HCT116 (cell line): Measurements from ENCODE around the gene CFAP45. TPM values are rescaled to one million over a fixed set of nuclear protein-coding genes. Genes with fewer than 3 reads are reported as not detected.
A peak's percentile ranks its signal among the peaks of the same experiment; 100 is the strongest.

Experiments used
- ATAC-seq: fragments of 200-7000 bp; cut with Tn5 transposase; 2 replicates; pipeline ENCODE4 v1.9.1; 2020; ENCODE audit warnings: mild to moderate bottlenecking, moderate library complexity
- BruUV-seq: library from RNA; stranded (reverse); fragments of 400-500 nt; replicated peaks from 2 replicates; lab custom pipeline; 2021; lab: Mats Ljungman, UMichigan
- CTCF ChIA-PET: fragments of 300-600 bp; sonication (Branson Sonifier 250); formaldehyde crosslinking; loops from one replicate; lab custom pipeline; 2021; ENCODE audit warnings: antibody characterized with exemption; lab: Charles Lee
- POLR2A ChIA-PET: fragments of 300-600, 350-600 bp; sonication (Branson Sonifier 250); formaldehyde crosslinking; loops from one replicate; lab custom pipeline; 2021; ENCODE audit warnings: antibody characterized with exemption; lab: Charles Lee
- RAD21 ChIA-PET, 2 experiments: fragments of 300-600 bp; sonication (Branson Sonifier 250); formaldehyde crosslinking; loops; one replicate each; lab custom pipeline; 2023; ENCODE audit warnings: low total read pairs in 2 of 2; ENCODE audit not compliant: uncharacterized antibody in 2 of 2, unreplicated experiment in 2 of 2, low non-redundant PET in 1 of 2; lab: Charles Lee
- DNase-seq: peaks from one replicate; pipeline ENCODE4 v3.0.0-alpha.2; 2010; ENCODE audit warnings: low read depth, low spot score
- H2AFZ ChIP-seq: fragments of 200-600 bp; shearing (Covaris generic), sonication (generic); 2 replicates; pipeline ENCODE4 v1.6.1; 2017; ENCODE audit warnings: low read depth, mixed run types, mixed read lengths, antibody characterized with exemption, low read length; ENCODE audit not compliant: poor library complexity, severe bottlenecking
- H3K27ac ChIP-seq: 2 replicates; pipeline ENCODE4 v1.5.1; 2012; ENCODE audit warnings: low read depth, low read length
- H3K27me3 ChIP-seq: fragments of 200-600 bp; sonication (generic); 2 replicates; pipeline ENCODE4 v1.6.1; 2016; ENCODE audit warnings: mixed run types, low read length, mixed read lengths; ENCODE audit not compliant: insufficient read depth
- H3K36me3 ChIP-seq, 2 experiments: fragments of 200-500 bp in 1 of 2; fragments of 200-600 bp in 1 of 2; sonication (Bioruptor generic) in 1 of 2; sonication (generic) in 1 of 2; 2 replicates each; pipeline versions ENCODE4 v1.5.1 to v1.6.1; 2014 to 2016; ENCODE audit warnings: low read length in 2 of 2, inconsistent platforms in 1 of 2, mixed read lengths in 1 of 2, mixed run types in 1 of 2; ENCODE audit not compliant: insufficient read depth in 2 of 2, control insufficient read depth in 1 of 2
- H3K4me1 ChIP-seq, 2 experiments: fragments of 200-600 bp in 1 of 2; sonication (generic) in 1 of 2; 2 replicates each; pipeline versions ENCODE4 v1.5.1 to v1.6.1; 2012 to 2017; ENCODE audit warnings: low read length in 2 of 2, inconsistent platforms in 1 of 2, mild to moderate bottlenecking in 1 of 2, mixed read lengths in 1 of 2, mixed run types in 1 of 2, moderate library complexity in 1 of 2; ENCODE audit not compliant: insufficient read depth in 2 of 2, control insufficient read depth in 1 of 2
- H3K4me2 ChIP-seq: fragments of 200-600 bp; sonication (generic); 2 replicates; pipeline ENCODE4 v1.6.1; 2017; ENCODE audit warnings: mixed run types, low read length, mixed read lengths
- H3K4me3 ChIP-seq, 2 experiments: fragments of 200-600 bp in 1 of 2; sonication (generic) in 1 of 2; replicated peaks in 1 of 2; 2 replicates each; pipeline ENCODE4 v1.5.1; 2011 to 2016; ENCODE audit warnings: low read length in 2 of 2, control low read depth in 1 of 2, low read depth in 1 of 2, mild to moderate bottlenecking in 1 of 2, mixed read lengths in 1 of 2, mixed run types in 1 of 2
- H3K79me2 ChIP-seq: fragments of 200-600 bp; sonication (generic); 2 replicates; pipeline ENCODE4 v1.6.1; 2017; ENCODE audit warnings: mild to moderate bottlenecking, mixed run types, low read length, moderate library complexity, mixed read lengths; ENCODE audit not compliant: insufficient read depth
- H3K9ac ChIP-seq: fragments of 200-600 bp; sonication (generic); 2 replicates; pipeline ENCODE4 v1.6.1; 2016; ENCODE audit warnings: low read length, mixed read lengths
- H3K9me2 ChIP-seq: fragments of 200-600 bp; sonication (generic), shearing (Covaris generic); 2 replicates; pipeline ENCODE4 v1.6.1; 2017; ENCODE audit warnings: mixed run types, mild to moderate bottlenecking, moderate library complexity; ENCODE audit not compliant: insufficient read depth
- H3K9me3 ChIP-seq, 2 experiments: fragments of 200-500 bp in 1 of 2; fragments of 200-600 bp in 1 of 2; sonication (Bioruptor generic) in 1 of 2; sonication (generic) in 1 of 2; 2 replicates each; pipeline ENCODE4 v1.6.1; 2014 to 2017; ENCODE audit warnings: low read length in 2 of 2, mixed read lengths in 2 of 2, inconsistent platforms in 1 of 2, low read depth in 1 of 2, mild to moderate bottlenecking in 1 of 2, mixed run types in 1 of 2, moderate library complexity in 1 of 2; ENCODE audit not compliant: control insufficient read depth in 1 of 2, insufficient read depth in 1 of 2
- H4K20me1 ChIP-seq: fragments of 200-600 bp; sonication (generic), shearing (Covaris generic); 2 replicates; pipeline ENCODE4 v1.6.1; 2017; ENCODE audit warnings: mixed run types, mild to moderate bottlenecking, moderate library complexity; ENCODE audit not compliant: insufficient read depth
- CBX3 ChIP-seq: IDR thresholded peaks from 2 replicates; pipeline ENCODE4 v1.6.1; 2012; ENCODE audit warnings: low read depth
- CEBPB ChIP-seq: IDR thresholded peaks from 2 replicates; pipeline ENCODE4 v1.6.1; 2012; ENCODE audit warnings: low read depth
- CTCF ChIP-seq, 3 experiments: fragments of 200-600 bp in 1 of 3; sonication (generic) in 1 of 3; IDR thresholded peaks in 2 of 3; conservative IDR thresholded peaks in 1 of 3; 2 replicates each; pipeline ENCODE4 v1.5.1; 2012 to 2017; ENCODE audit warnings: low read depth in 2 of 3, low read length in 2 of 3, antibody characterized with exemption in 1 of 3, borderline replicate concordance in 1 of 3, control low read depth in 1 of 3, mild to moderate bottlenecking in 1 of 3, mixed read lengths in 1 of 3, mixed run types in 1 of 3, moderate library complexity in 1 of 3; ENCODE audit not compliant: insufficient read depth in 1 of 3
- RAD21 ChIP-seq: IDR thresholded peaks from 2 replicates; pipeline ENCODE4 v1.6.1; 2012; ENCODE audit warnings: low read depth, mild to moderate bottlenecking
- SP1 ChIP-seq: IDR thresholded peaks from 2 replicates; pipeline ENCODE4 v1.6.1; 2012; ENCODE audit warnings: low read depth
- SRF ChIP-seq: IDR thresholded peaks from 2 replicates; pipeline ENCODE4 v1.6.1; 2012; ENCODE audit warnings: low read depth
- ZBTB33 ChIP-seq: IDR thresholded peaks from 2 replicates; pipeline ENCODE4 v1.6.1; 2011; ENCODE audit warnings: mild to moderate bottlenecking, low read length, moderate library complexity; ENCODE audit not compliant: insufficient replicate concordance; ENCODE audit errors: extremely low read depth
- ZFX ChIP-seq: fragments of 450-650 bp; IDR thresholded peaks from 2 replicates; pipeline ENCODE4 v1.6.1; 2017
- intact Hi-C: fragments of 100-400 bp; cut with micrococcal nuclease; formaldehyde crosslinking; loops from 2 replicates; pipeline ENCODE4 v1.10.0; 2022
- total RNA-seq: library from RNA; stranded (reverse); gene quantifications from one replicate; pipeline ENCODE4 v1.2.1, GENCODE V29; 2021; ENCODE audit not compliant: unreplicated experiment
- TF ChIP-seq, protein P1 (sequence below): IDR thresholded peaks from 2 replicates; pipeline ENCODE4 v1.6.1; 2012; ENCODE audit warnings: low read depth

Gene CFAP45
- total RNA-seq, 1 experiment from 2014 or later: 0.59 TPM

DNA sequence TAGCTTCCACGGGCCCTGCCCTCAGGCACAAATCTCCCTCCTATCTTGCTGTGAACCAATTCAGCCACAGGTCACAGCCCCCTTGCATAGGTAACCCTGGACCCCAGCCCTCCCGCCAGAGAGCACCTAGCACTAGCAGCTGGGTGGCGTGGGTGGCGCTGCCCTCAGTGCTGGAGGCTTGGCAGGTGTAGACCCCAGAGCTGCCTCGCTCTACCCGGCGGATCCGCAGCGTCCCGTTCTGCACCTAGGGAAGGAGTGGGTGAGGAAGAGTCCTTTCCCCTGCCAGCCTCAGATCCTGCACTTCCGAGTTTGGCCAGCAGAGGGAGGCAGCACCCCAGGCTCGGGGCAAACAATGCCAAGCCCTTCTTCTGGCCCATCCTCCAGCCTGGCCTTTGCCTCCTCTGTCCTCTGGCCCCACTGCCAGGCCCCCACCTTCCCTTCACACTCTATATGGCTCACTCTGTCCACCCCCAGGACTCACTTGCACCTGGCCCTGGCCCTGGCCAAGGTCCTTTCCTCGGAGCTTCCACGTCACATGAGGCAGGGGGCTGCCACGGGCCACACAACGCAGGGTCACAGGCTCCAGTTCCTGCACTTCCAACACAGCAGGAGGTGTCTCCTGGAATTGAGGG, 36.4 kb upstream of the CFAP45 start:
- H2AFZ ChIP-seq: no peak overlapping the region
- peaks cover 3 to 15% of the 10 kb centered on the region in 2 experiments for H3K4me1 ChIP-seq
- no peaks in the 10 kb centered on the region for H3K27me3 ChIP-seq
- intact Hi-C loops: loop anchor here (1.0 to 2.0 kb wide), 2 partner anchors 70 to 142 kb away; no protein-coding TSS in a partner anchor
- no peaks in the 10 kb centered on the region for H3K9me2 ChIP-seq
- H3K9ac ChIP-seq: no peak overlapping the region
- DNase-seq: no peak
- no peak overlapping the region for H3K4me3 ChIP-seq
- H4K20me1 ChIP-seq: no peaks in the 10 kb centered on the region
- BruUV-seq: no TSS peak
- ChIA-PET CTCF (interaction anchor here (10.1 kb wide), 1 partner anchor 70 kb away, joined by 170 read pairs; no protein-coding TSS in a partner anchor), RAD21 (interaction anchor here in 1 of 2 experiments (1.9 kb wide), 1 partner anchor 71 kb away, joined by 5 read pairs; no protein-coding TSS in a partner anchor), POLR2A (no interaction called here)
- no peaks in the 10 kb centered on the region for H3K9me3 ChIP-seq
- TF ChIP-seq CTCF (IDR thresholded peaks at IDR 0.05 in 2 of 3, conservative IDR thresholded peaks at IDR 0.05 in 1 of 3; ENCODE audit: borderline replicate concordance in 1 of 3, insufficient read depth in 1 of 3, low read depth in 2 of 3, low read length in 2 of 3) (peak; percentile 84 to 96 (median 95)), RAD21 (peak; percentile 98), CEBPB (no peak)
- H3K27ac ChIP-seq: no peak overlapping the region
- H3K4me2 ChIP-seq: peak overlapping the region; percentile 18
- peaks cover 0 to 2% of the 10 kb centered on the region in 2 experiments; a peak in 1 of 4 replicates for H3K36me3 ChIP-seq
- no peaks in the 10 kb centered on the region for H3K79me2 ChIP-seq
- ATAC-seq: peak; percentile 95

DNA sequence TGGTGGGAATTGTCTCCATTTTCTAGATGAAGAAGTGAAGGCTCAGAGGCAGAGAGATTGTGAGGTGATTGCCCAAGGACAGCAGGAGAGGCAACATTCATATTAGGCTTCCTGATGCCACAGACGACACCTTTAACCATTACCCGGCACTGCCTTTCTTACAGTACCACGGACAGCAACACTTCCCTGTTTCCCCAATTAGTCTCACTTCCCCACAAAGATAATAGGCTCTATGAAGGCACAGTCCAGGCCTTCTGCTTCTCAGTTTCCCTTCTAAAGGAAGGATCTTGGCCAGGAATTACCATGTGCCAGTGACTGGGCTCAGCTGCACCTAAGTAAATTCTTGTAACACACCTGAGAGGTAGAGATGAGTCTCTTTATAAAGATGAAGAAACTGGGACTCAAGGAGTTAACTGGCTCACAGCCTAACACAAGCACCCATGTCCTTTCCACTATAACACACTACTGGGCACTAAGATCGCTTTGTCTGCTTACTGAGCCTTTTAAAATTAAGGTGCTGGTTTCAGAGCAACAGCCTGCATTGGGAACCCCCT, 35.8 kb upstream of the CFAP45 start:
- no peaks in the 10 kb centered on the region for H4K20me1 ChIP-seq
- peaks cover 3 to 15% of the 10 kb centered on the region in 2 experiments for H3K4me1 ChIP-seq
- H3K27ac ChIP-seq: no peak overlapping the region
- H3K4me2 ChIP-seq: 0 out of 2 replicates have a peak overlapping the region, but pooled peaks have one; percentile 18
- ChIA-PET CTCF (interaction anchor here (10.1 kb wide), 1 partner anchor 70 kb away, joined by 170 read pairs; no protein-coding TSS in a partner anchor), POLR2A (no interaction called here), RAD21 (interaction anchor here in 1 of 2 experiments (1.9 kb wide), 1 partner anchor 72 kb away, joined by 5 read pairs; no protein-coding TSS in a partner anchor)
- no peak overlapping the region for H3K9ac ChIP-seq
- no peak for ATAC-seq
- intact Hi-C loops: loop anchor here (1.0 to 2.0 kb wide), 2 partner anchors 71 to 143 kb away; no protein-coding TSS in a partner anchor
- H3K4me3 ChIP-seq: no peak overlapping the region
- no peak overlapping the region for H2AFZ ChIP-seq
- no peaks in the 10 kb centered on the region for H3K9me3 ChIP-seq
- no peaks in the 10 kb centered on the region for H3K27me3 ChIP-seq
- no peaks in the 10 kb centered on the region for H3K9me2 ChIP-seq
- H3K79me2 ChIP-seq: no peaks in the 10 kb centered on the region
- peaks cover 0 to 2% of the 10 kb centered on the region in 2 experiments; a peak in 1 of 4 replicates for H3K36me3 ChIP-seq
- no peak for DNase-seq
- BruUV-seq: no TSS peak
- TF ChIP-seq ZBTB33 (no peak), CBX3 (no peak), SP1 (no peak), ZFX (no peak), SRF (no peak)
- TF ChIP-seq, protein P1, sequence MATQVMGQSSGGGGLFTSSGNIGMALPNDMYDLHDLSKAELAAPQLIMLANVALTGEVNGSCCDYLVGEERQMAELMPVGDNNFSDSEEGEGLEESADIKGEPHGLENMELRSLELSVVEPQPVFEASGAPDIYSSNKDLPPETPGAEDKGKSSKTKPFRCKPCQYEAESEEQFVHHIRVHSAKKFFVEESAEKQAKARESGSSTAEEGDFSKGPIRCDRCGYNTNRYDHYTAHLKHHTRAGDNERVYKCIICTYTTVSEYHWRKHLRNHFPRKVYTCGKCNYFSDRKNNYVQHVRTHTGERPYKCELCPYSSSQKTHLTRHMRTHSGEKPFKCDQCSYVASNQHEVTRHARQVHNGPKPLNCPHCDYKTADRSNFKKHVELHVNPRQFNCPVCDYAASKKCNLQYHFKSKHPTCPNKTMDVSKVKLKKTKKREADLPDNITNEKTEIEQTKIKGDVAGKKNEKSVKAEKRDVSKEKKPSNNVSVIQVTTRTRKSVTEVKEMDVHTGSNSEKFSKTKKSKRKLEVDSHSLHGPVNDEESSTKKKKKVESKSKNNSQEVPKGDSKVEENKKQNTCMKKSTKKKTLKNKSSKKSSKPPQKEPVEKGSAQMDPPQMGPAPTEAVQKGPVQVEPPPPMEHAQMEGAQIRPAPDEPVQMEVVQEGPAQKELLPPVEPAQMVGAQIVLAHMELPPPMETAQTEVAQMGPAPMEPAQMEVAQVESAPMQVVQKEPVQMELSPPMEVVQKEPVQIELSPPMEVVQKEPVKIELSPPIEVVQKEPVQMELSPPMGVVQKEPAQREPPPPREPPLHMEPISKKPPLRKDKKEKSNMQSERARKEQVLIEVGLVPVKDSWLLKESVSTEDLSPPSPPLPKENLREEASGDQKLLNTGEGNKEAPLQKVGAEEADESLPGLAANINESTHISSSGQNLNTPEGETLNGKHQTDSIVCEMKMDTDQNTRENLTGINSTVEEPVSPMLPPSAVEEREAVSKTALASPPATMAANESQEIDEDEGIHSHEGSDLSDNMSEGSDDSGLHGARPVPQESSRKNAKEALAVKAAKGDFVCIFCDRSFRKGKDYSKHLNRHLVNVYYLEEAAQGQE: no peak; the same call in 1 of the 2 replicates
